Erythroblast (primary cell): ENCODE results near the gene THBS2.

Source experiments
- DNase-seq, 2 experiments: peaks; one replicate each; lab custom pipeline; 2025; lab: John Stamatoyannopoulos, UW
- GATA1 ChIP-seq: IDR thresholded peaks from 2 replicates; pipeline ENCODE4 v1.6.1; 2011; ENCODE audit warnings: low read depth, mild to moderate bottlenecking, control low read depth, low read length, moderate library complexity
- POLR2A ChIP-seq: IDR thresholded peaks from 2 replicates; pipeline ENCODE4 v1.6.1; 2011; ENCODE audit warnings: mild to moderate bottlenecking, low read length

The THBS2 gene

GRCh38 chr6:169236988-169237387, 16.7 kb downstream of the THBS2 start:
- DNase-seq, result no peak
- TF ChIP-seq POLR2A, result no peak
- TF ChIP-seq GATA1, result no peak

DNA sequence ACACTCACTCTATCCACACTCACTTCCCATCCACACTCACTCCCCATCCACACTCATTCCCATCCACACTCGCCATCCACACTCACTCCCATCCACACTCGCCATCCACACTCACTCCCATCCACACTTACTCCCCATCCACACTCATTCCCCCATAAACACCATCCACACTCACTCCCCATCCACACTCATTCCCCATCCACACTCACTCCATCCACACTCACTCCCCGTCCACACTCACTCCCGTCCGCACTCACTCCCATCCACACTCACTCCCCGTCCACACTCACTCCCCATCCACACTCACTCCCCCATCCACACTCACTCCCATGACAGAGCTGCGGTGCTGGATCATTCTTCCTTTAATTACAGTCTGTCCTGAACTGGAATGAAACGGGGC, 17.1 kb downstream of the THBS2 start:
- TF ChIP-seq GATA1 (no peak), POLR2A (no peak)
- no peak for DNase-seq

- TF ChIP-seq GATA1 (no peak), POLR2A (no peak)
- no peak for DNase-seq
Measured at GRCh38 chr6:169235286-169235685, 18.4 kb downstream of the THBS2 start.

DNA sequence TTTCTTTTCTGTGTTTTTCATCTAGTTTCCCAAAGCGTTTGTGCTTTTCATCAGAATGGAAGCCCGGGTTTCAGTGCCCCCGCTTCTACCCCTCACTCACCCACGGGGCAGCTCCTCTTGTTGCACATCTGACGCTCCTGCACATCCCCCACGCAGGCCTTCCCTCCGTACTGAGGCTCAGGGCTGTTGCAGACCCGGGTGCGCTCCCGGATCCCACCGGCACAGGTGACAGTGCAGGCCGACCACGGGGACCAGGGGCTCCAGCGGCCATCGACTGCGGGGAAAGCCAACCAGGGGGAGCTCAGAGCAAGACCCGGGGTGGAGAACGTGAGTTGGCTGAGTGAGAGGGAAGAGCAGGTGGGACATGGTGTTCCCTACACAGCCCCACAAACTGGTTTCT, 19.0 kb downstream of the THBS2 start:
- no peak for TF ChIP-seq POLR2A
- TF ChIP-seq GATA1, result no peak

DNA sequence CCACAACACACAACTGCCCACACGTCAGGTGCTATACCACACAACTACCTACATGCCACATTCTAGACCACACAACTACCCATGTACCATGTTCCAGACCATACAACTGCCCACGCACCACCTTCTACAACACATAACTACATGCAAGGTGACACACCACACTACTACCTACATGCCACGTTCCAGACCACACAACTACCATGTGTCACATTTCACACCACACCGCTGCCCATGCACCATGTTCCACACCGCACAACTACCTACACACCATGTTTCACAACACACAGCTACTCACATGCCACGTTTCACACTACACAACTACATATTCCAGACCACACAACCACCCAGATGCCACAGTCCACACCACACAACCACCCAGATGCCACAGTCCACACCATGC, 19.8 kb downstream of the THBS2 start:
- DNase-seq, result no peak
- TF ChIP-seq POLR2A (no peak), GATA1 (no peak)

More for the DNA sequence above, 19.0 kb downstream of the THBS2 start:
- no peak for DNase-seq

- TF ChIP-seq POLR2A (no peak), GATA1 (no peak)
- no peak for DNase-seq
Measured at GRCh38 chr6:169233181-169233580, 20.5 kb downstream of the THBS2 start.

- TF ChIP-seq POLR2A (no peak), GATA1 (no peak)
- no peak for DNase-seq
Measured at GRCh38 chr6:169232507-169232931, 21.1 kb downstream of the THBS2 start.

DNA sequence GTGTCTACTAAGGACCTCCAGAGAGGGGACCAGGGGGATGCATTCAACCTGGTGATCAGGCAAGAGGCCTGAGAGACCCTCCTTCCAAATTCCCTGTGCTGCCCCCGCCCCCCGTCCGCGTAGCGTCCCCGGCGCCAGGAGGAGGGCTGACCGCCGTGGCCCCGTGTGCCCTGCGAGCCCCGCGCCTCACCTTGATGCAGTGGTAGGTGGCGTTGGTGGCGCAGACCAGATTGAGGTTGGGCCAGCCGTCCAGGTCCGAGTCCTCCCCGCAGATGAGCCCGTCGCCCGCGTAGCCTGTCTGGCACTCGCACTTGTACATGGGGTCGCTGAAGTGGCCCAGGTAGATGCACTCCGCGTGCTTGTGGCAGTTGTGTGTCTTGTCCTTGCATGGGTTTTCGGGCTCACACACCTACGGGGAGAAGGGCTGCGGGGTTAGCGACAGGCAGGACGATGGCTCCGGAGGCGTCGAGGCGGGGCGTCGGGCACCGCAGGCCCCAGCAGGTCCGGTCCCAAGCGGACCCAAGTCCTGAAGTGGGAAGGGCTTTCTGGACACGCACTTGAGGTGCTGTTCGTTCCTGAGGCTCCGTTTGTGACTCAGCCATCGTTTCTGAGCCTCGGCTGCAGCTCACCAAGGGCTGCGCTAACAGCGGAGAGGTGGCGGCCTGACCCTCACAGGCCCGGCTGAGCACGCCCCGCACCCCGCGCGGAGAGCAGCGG, 21.7 kb downstream of the THBS2 start:
- no peak for DNase-seq
- TF ChIP-seq POLR2A (no peak), GATA1 (no peak)

DNA sequence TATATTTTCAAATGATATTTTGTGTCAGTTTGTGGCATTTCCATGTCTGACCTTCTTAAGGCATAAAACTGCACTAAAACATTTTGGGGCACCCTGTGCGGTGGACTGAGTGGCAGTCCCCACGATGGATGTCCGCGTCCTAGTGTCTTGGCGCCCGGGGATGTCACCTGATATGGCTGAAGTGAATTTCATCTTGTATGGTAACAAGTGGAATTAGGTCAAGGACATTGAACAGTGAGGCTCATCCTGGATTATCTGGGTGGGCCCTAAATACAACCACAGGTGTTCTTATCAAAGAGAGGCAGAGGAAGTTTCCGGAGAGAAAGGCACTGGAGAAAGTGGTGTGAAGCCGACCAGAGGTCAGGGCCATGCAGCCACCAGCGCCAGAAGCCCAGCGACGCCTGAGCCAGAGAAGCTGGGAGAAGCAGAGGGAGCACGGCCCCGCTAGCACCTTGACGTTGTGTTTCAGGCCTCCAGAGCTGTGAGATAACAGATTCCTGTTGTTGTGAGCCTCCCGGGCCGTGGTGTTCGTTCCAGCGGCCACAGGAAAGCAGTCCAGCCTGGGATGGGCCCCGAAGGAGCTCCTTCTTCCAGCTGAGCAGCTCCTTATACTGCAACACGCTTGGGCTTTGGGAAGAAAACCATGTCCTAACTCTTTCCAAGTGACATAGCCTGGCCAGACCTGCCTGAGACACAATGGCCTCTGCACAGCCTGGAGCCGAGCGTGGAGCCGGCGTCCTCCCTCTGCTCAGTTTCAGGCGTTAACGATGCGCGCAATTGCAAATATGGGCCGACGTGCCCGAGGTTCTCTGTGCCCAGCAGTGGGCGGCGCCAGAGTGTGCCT, 22.5 kb downstream of the THBS2 start:
- TF ChIP-seq GATA1, result no peak
- TF ChIP-seq POLR2A, result no peak
- DNase-seq, result no peak

DNA sequence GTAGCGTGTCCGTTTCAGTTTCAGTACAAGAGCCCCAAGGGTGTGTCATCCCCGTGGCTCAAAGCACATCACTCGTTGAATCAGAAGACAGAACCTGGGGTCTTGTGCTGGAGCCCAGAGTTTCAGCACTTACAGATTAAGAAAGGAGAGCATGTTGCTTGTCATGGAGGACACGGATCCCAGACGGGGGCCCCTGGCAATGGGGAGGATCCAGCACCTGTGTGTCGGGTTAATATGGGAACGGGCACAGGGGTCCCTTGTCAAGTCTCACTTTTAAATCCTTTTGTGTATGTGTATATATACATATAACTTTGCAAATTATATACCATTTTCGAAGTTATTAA, 23.4 kb downstream of the THBS2 start:
- no peak for TF ChIP-seq POLR2A
- TF ChIP-seq GATA1, result no peak
- DNase-seq, result no peak

GRCh38 chr6:169229615-169230321, 23.9 kb downstream of the THBS2 start:
- TF ChIP-seq GATA1, result no peak
- DNase-seq, result no peak

- DNase-seq, result no peak
- TF ChIP-seq GATA1 (no peak), POLR2A (no peak)
Measured at GRCh38 chr6:169227116-169227515, 26.5 kb downstream of the THBS2 start.

GRCh38 chr6:169225887-169226286, 27.8 kb downstream of the THBS2 start:
- no peak for TF ChIP-seq POLR2A
- no peak for TF ChIP-seq GATA1
- DNase-seq, result no peak

DNA sequence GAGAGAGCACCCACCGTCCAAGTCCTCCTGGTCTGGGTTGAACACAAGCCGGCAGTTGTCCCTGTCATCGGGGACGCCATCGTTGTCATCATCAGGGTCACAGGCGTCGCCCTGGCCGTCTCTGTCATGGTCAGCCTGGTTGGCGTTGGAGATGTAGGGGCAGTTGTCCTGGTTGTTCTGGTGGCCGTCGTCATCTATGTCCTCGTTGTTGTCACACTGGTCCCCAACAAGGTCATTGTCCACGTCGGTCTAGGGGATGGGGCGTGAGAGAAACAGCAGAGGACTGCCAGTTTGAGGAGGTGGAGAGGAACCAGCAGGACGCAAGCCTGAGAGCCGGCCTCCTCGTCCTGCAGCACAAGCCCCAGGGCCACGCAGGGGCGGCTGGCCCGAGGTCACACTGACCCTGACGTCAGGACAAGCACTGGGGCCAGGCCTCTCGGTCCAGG, 28.5 kb downstream of the THBS2 start:
- DNase-seq, result no peak
- TF ChIP-seq POLR2A (no peak), GATA1 (no peak)

DNA sequence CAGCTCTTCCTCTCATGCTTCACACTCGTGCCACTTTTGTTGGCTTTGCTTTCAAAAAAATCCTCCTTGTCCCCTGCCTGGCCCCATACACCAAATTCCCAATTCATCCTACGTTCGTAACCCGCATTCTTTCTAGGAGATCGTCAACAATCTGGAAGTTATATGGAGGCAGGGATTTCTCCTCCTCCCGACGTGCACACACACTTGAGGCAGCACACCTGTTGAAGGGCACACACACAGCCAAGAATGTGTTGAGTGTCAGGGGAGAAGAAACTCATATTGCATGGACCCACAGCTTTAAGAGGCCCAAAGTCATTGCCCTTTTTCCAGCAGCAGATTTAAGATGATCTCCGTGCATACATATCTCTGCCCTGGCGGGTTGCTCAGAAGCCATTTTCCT, 28.9 kb downstream of the THBS2 start:
- TF ChIP-seq GATA1 (no peak), POLR2A (no peak)

More for the DNA sequence above, 28.9 kb downstream of the THBS2 start:
- DNase-seq, result no peak
